Hepatocyte (in vitro differentiated cells): ENCODE data around the gene NUP153. TPM values are rescaled to one million over a fixed set of nuclear protein-coding genes. Genes with fewer than 3 reads are reported as not detected.

Experiments
- DNase-seq: peaks from one replicate; pipeline ENCODE4 v3.0.0-alpha.2; 2016; ENCODE audit warnings: low spot score
- H2AFZ ChIP-seq: fragments of 200-600 bp; sonication (generic); 2 replicates; pipeline ENCODE4 v1.6.0; 2016; ENCODE audit warnings: antibody characterized with exemption, mild to moderate bottlenecking
- H3K27ac ChIP-seq: fragments of 200-600 bp; sonication (generic); 2 replicates; pipeline ENCODE4 v1.5.1; 2016; ENCODE audit warnings: mild to moderate bottlenecking
- H3K27me3 ChIP-seq: fragments of 200-600 bp; sonication (generic); 2 replicates; pipeline ENCODE4 v1.6.1; 2016
- H3K36me3 ChIP-seq: fragments of 200-600 bp; sonication (generic); replicated peaks from 2 replicates; pipeline ENCODE4 v1.5.1; 2016; ENCODE audit warnings: low read depth; ENCODE audit not compliant: insufficient read depth
- H3K4me1 ChIP-seq: fragments of 200-600 bp; sonication (generic); 2 replicates; pipeline ENCODE4 v1.5.1; 2016; ENCODE audit warnings: mild to moderate bottlenecking, moderate library complexity; ENCODE audit not compliant: insufficient read depth
- H3K4me2 ChIP-seq: fragments of 200-600 bp; sonication (generic); 2 replicates; pipeline ENCODE4 v1.6.0; 2016
- H3K4me3 ChIP-seq: fragments of 200-600 bp; sonication (generic); 2 replicates; pipeline ENCODE4 v1.5.1; 2016; ENCODE audit warnings: mild to moderate bottlenecking
- H3K79me2 ChIP-seq: fragments of 200-600 bp; sonication (generic); 2 replicates; pipeline ENCODE4 v1.6.0; 2017; ENCODE audit warnings: mild to moderate bottlenecking
- H3K9me2 ChIP-seq: fragments of 200-600 bp; sonication (generic); replicated peaks from 2 replicates; pipeline ENCODE4 v1.6.0; 2017; ENCODE audit warnings: mild to moderate bottlenecking; ENCODE audit not compliant: insufficient read depth
- H3K9me3 ChIP-seq: fragments of 200-600 bp; sonication (generic); 2 replicates; pipeline ENCODE4 v1.5.1; 2016; ENCODE audit warnings: low read depth, mild to moderate bottlenecking
- H4K20me1 ChIP-seq: fragments of 200-600 bp; sonication (generic); 2 replicates; pipeline ENCODE4 v1.6.0; 2016; ENCODE audit warnings: mild to moderate bottlenecking; ENCODE audit not compliant: insufficient read depth, poor library complexity, severe bottlenecking
- CTCF ChIP-seq: fragments of 200-600 bp; sonication (generic); IDR thresholded peaks from 2 replicates; pipeline ENCODE4 v1.5.1; 2016; ENCODE audit warnings: antibody characterized with exemption, mild to moderate bottlenecking; ENCODE audit not compliant: poor library complexity
- EZH2 ChIP-seq: fragments of 200-600 bp; sonication (generic); IDR thresholded peaks from 2 replicates; pipeline ENCODE4 v1.6.1; 2016; ENCODE audit warnings: antibody characterized with exemption, mild to moderate bottlenecking, borderline replicate concordance
- EZH2phosphoT487 ChIP-seq: fragments of 200-600 bp; sonication (generic); IDR thresholded peaks from one replicate; pipeline ENCODE4 v1.6.1; 2018; ENCODE audit warnings: antibody characterized with exemption, mild to moderate bottlenecking, low read depth, moderate library complexity; ENCODE audit not compliant: unreplicated experiment, severe bottlenecking
- WGBS: methylation state at CpG from one replicate; pipeline ENCODE4 v1.1.6; 2016; ENCODE audit warnings: low lambda C conversion rate; ENCODE audit errors: missing lambda C conversion rate; 5-methylcytosine and 5-hydroxymethylcytosine counted together
- polyA plus RNA-seq: library from polyadenylated mRNA; unstranded; fragments of >200 nt; fragmentation: Nextera tagmentation; extraction: Ambion mirVana; gene quantifications from 2 replicates; pipeline ENCODE4 v1.2.1, GENCODE V29; 2016
- total RNA-seq: library from RNA; depleted of rRNA; stranded (reverse); fragments of >200 nt; gene quantifications from 2 replicates; pipeline ENCODE4 v1.2.3, GENCODE V29; 2014

The NUP153 gene
- total and polyA plus RNA-seq, 2 experiments from 2014 or later, result 7.9 to 31.1 TPM

GRCh38 chr6:17628873-17629272 is 77.9 kb downstream of the NUP153 start:
- no peaks in the 10 kb centered on the region for H3K9me2 ChIP-seq
- H3K4me2 ChIP-seq, result no peak overlapping the region
- H3K27ac ChIP-seq, result no peak overlapping the region
- H3K79me2 ChIP-seq, result peaks cover 16% of the 10 kb centered on the region
- no peaks in the 10 kb centered on the region for H4K20me1 ChIP-seq
- no peaks in the 10 kb centered on the region for H3K27me3 ChIP-seq
- H3K9me3 ChIP-seq, result no peaks in the 10 kb centered on the region
- 88% methylated on average over 1 of the region's 1 CpG for WGBS
- H3K4me1 ChIP-seq, result peaks cover 15% of the 10 kb centered on the region
- no peaks in the 10 kb centered on the region for H3K36me3 ChIP-seq
- H2AFZ ChIP-seq, result no peak overlapping the region
- DNase-seq, result no peak
- no peak overlapping the region for H3K4me3 ChIP-seq
- TF ChIP-seq EZH2phosphoT487, result no peak
- TF ChIP-seq CTCF, result no peak
- no peak for TF ChIP-seq EZH2

GRCh38 chr6:17624396-17624795 is 82.3 kb downstream of the NUP153 start:
- Histone ChIP-seq H3K9me2 (no peaks in the 10 kb centered on the region), H3K4me3 (no peak overlapping the region), H3K27ac (no peak overlapping the region), H3K27me3 (no peaks in the 10 kb centered on the region), H3K4me1 (no peaks in the 10 kb centered on the region), H2AFZ (no peak overlapping the region), H3K36me3 (no peaks in the 10 kb centered on the region), H3K4me2 (no peak overlapping the region), H4K20me1 (no peaks in the 10 kb centered on the region), H3K79me2 (peaks cover 25% of the 10 kb centered on the region), H3K9me3 (no peaks in the 10 kb centered on the region)
- WGBS, result 87% methylated on average over 1 of the region's 1 CpG
- DNase-seq, result no peak
- TF ChIP-seq EZH2phosphoT487 (no peak), EZH2 (no peak), CTCF (no peak)

GRCh38 chr6:17622144-17622543 is 84.6 kb downstream of the NUP153 start:
- no peaks in the 10 kb centered on the region for H3K27me3 ChIP-seq
- no peaks in the 10 kb centered on the region for H4K20me1 ChIP-seq
- no peaks in the 10 kb centered on the region for H3K9me2 ChIP-seq
- H3K4me2 ChIP-seq, result no peak overlapping the region
- H3K4me1 ChIP-seq, result no peaks in the 10 kb centered on the region
- H3K9me3 ChIP-seq, result no peaks in the 10 kb centered on the region
- H3K4me3 ChIP-seq, result no peak overlapping the region
- TF ChIP-seq CTCF (no peak), EZH2 (no peak), EZH2phosphoT487 (no peak)
- peaks cover 27% of the 10 kb centered on the region for H3K79me2 ChIP-seq
- H3K36me3 ChIP-seq, result no peaks in the 10 kb centered on the region
- no peak overlapping the region for H2AFZ ChIP-seq
- H3K27ac ChIP-seq, result no peak overlapping the region
- DNase-seq, result no peak
- WGBS, result 92% methylated on average over 5 of the region's 5 CpGs

GRCh38 chr6:17621003-17621402 is 85.7 kb downstream of the NUP153 start:
- Histone ChIP-seq H4K20me1 (no peaks in the 10 kb centered on the region), H3K9me2 (no peaks in the 10 kb centered on the region), H3K27ac (no peak overlapping the region), H3K9me3 (no peaks in the 10 kb centered on the region), H3K27me3 (no peaks in the 10 kb centered on the region), H3K4me1 (no peaks in the 10 kb centered on the region), H3K4me3 (no peak overlapping the region), H3K36me3 (no peaks in the 10 kb centered on the region), H3K4me2 (no peak overlapping the region), H2AFZ (no peak overlapping the region), H3K79me2 (peaks cover 20% of the 10 kb centered on the region)
- 96% methylated on average over 2 of the region's 2 CpGs for WGBS
- no peak for DNase-seq
- TF ChIP-seq EZH2 (no peak), EZH2phosphoT487 (no peak), CTCF (no peak)
